Neural crest cell (in vitro differentiated cells): Measurements from ENCODE around the gene DNM3. TPM values are rescaled to one million over a fixed set of nuclear protein-coding genes. Genes with fewer than 3 reads are reported as not detected.

Experiments
- DNase-seq: peaks from one replicate; pipeline ENCODE4 v3.0.0; 2021; ENCODE audit warnings: low read depth, mixed read lengths, low spot score
- H3K27ac Mint-ChIP-seq: one replicate; pipeline ENCODE4 v1.8.0; 2021; ENCODE audit warnings: mild to moderate bottlenecking, mixed read lengths; ENCODE audit not compliant: unreplicated experiment
- H3K27me3 Mint-ChIP-seq: 2 replicates; pipeline ENCODE4 v1.8.0; 2021; ENCODE audit warnings: low read depth, mild to moderate bottlenecking, mixed read lengths
- H3K36me3 Mint-ChIP-seq: 2 replicates; pipeline ENCODE4 v1.8.0; 2021; ENCODE audit warnings: low read depth, mild to moderate bottlenecking, mixed read lengths
- H3K4me1 Mint-ChIP-seq: 2 replicates; pipeline ENCODE4 v1.8.0; 2021; ENCODE audit warnings: mixed read lengths
- H3K4me3 Mint-ChIP-seq: one replicate; pipeline ENCODE4 v1.8.0; 2021; ENCODE audit warnings: mild to moderate bottlenecking, mixed read lengths
- H3K9me3 Mint-ChIP-seq: 2 replicates; pipeline ENCODE4 v1.8.0; 2021; ENCODE audit warnings: mixed read lengths
- CTCF ChIP-seq: fragments of 200-600 bp; sonication (generic); conservative IDR thresholded peaks from 2 replicates; pipeline ENCODE4 v1.5.0; 2021; ENCODE audit warnings: antibody characterized with exemption, mild to moderate bottlenecking
- total RNA-seq: library from RNA; stranded (reverse); gene quantifications from 2 replicates; pipeline ENCODE4 v1.2.1, GENCODE V29; 2021

DNM3 gene
- total RNA-seq, 1 donor from 2014 or later: 3.5 TPM

- no peak overlapping the region for H3K27ac Mint-ChIP-seq
- peaks cover 6% of the 10 kb centered on the region for H3K36me3 Mint-ChIP-seq
- H3K4me1 Mint-ChIP-seq: no peaks in the 10 kb centered on the region
- no peak for DNase-seq
- H3K9me3 Mint-ChIP-seq: peaks cover 8% of the 10 kb centered on the region
- H3K27me3 Mint-ChIP-seq: no peaks in the 10 kb centered on the region
- no peak for TF ChIP-seq CTCF
- H3K4me3 Mint-ChIP-seq: no peak overlapping the region
These were observed 277.9 kb downstream of the DNM3 start for GRCh38 chr1:172119184-172119583.

- H3K36me3 Mint-ChIP-seq: peaks cover 6% of the 10 kb centered on the region
- TF ChIP-seq CTCF: no peak
- DNase-seq: no peak
- no peaks in the 10 kb centered on the region for H3K4me1 Mint-ChIP-seq
- no peak overlapping the region for H3K4me3 Mint-ChIP-seq
- H3K9me3 Mint-ChIP-seq: peaks cover 6% of the 10 kb centered on the region
- no peaks in the 10 kb centered on the region for H3K27me3 Mint-ChIP-seq
- H3K27ac Mint-ChIP-seq: no peak overlapping the region
These were observed 279.1 kb downstream of the DNM3 start for GRCh38 chr1:172120381-172120780.

GRCh38 chr1:172121081-172121717, 279.9 kb downstream of the DNM3 start:
- Mint-ChIP-seq H3K4me3 (no peak overlapping the region), H3K4me1 (no peaks in the 10 kb centered on the region), H3K27me3 (no peaks in the 10 kb centered on the region), H3K27ac (no peak overlapping the region), H3K9me3 (peaks cover 6% of the 10 kb centered on the region), H3K36me3 (peaks cover 6% of the 10 kb centered on the region)
- DNase-seq: no peak
- no peak for TF ChIP-seq CTCF

GRCh38 chr1:172122381-172122780, 281.1 kb downstream of the DNM3 start:
- no peaks in the 10 kb centered on the region for H3K27me3 Mint-ChIP-seq
- H3K36me3 Mint-ChIP-seq: peaks cover 6% of the 10 kb centered on the region
- H3K4me1 Mint-ChIP-seq: no peaks in the 10 kb centered on the region
- DNase-seq: no peak
- no peak overlapping the region for H3K27ac Mint-ChIP-seq
- H3K4me3 Mint-ChIP-seq: no peak overlapping the region
- no peak for TF ChIP-seq CTCF
- H3K9me3 Mint-ChIP-seq: peaks cover 6% of the 10 kb centered on the region

GRCh38 chr1:172125250-172125649, 284.0 kb downstream of the DNM3 start:
- no peak for DNase-seq
- H3K4me1 Mint-ChIP-seq: no peaks in the 10 kb centered on the region
- H3K27ac Mint-ChIP-seq: no peak overlapping the region
- TF ChIP-seq CTCF: no peak
- peaks cover 3% of the 10 kb centered on the region for H3K36me3 Mint-ChIP-seq
- no peaks in the 10 kb centered on the region for H3K27me3 Mint-ChIP-seq
- no peak overlapping the region for H3K4me3 Mint-ChIP-seq
- no peaks in the 10 kb centered on the region for H3K9me3 Mint-ChIP-seq
